Skin epidermis (tissue), 12 donors: ENCODE measurements around the gene RCVRN.
A peak's percentile ranks its signal among the peaks of the same experiment; 100 is the strongest.
"Not testable (repeated sequence)": the region's sequence is repeated elsewhere in the genome, so short reads cannot be mapped to it uniquely, and the experiment has no call there.

Experiments
- H3K27ac ChIP-seq, 21 experiments: fragments of 200-600 bp; sonication (generic) in 11 of 21; one replicate each; pipeline ENCODE4 v1.5.0; 2020; ENCODE audit warnings: mild to moderate bottlenecking in 3 of 21, inconsistent platforms in 2 of 21, moderate library complexity in 2 of 21
- H3K4me3 ChIP-seq, 7 experiments: fragments of 200-600 bp; sonication (generic) in 2 of 7; one replicate each; pipeline ENCODE4 v1.5.0; 2020; ENCODE audit warnings: inconsistent platforms in 2 of 7, mild to moderate bottlenecking in 2 of 7, moderate library complexity in 1 of 7

The RCVRN gene

GRCh38 chr17:9925457-9925856, 20.4 kb upstream of the RCVRN start:
- Histone ChIP-seq H3K27ac (peak overlapping the region in 3 of 21 experiments; percentile 13 to 54 (median 15)), H3K4me3 (no peak overlapping the region)

- Histone ChIP-seq H3K4me3 (no peak overlapping the region), H3K27ac (peak overlapping the region in 3 of 21 experiments; percentile 13 to 54 (median 19))
These were observed 19.7 kb upstream of the RCVRN start for GRCh38 chr17:9924735-9925191.

- no peak overlapping the region for H3K4me3 ChIP-seq
- no peak overlapping the region for H3K27ac ChIP-seq
These were observed 17.2 kb upstream of the RCVRN start for GRCh38 chr17:9922012-9922848.

GRCh38 chr17:9921216-9921615, 16.1 kb upstream of the RCVRN start:
- not testable (repeated sequence) for H3K27ac ChIP-seq, H3K4me3 ChIP-seq

GRCh38 chr17:9918804-9919352, 13.8 kb upstream of the RCVRN start:
- Histone ChIP-seq H3K4me3 (no peak overlapping the region), H3K27ac (no peak overlapping the region)

GRCh38 chr17:9918352-9918751, 13.3 kb upstream of the RCVRN start:
- H3K27ac ChIP-seq: no peak overlapping the region
- no peak overlapping the region for H3K4me3 ChIP-seq

GRCh38 chr17:9917801-9918200, 12.7 kb upstream of the RCVRN start:
- H3K27ac ChIP-seq: no peak overlapping the region
- H3K4me3 ChIP-seq: no peak overlapping the region

GRCh38 chr17:9917131-9917530, 12.1 kb upstream of the RCVRN start:
- no peak overlapping the region for H3K4me3 ChIP-seq
- no peak overlapping the region for H3K27ac ChIP-seq

GRCh38 chr17:9916108-9916507, 11.0 kb upstream of the RCVRN start:
- no peak overlapping the region for H3K4me3 ChIP-seq
- no peak overlapping the region for H3K27ac ChIP-seq

- Histone ChIP-seq H3K27ac (no peak overlapping the region), H3K4me3 (no peak overlapping the region)
These were observed 8.4 kb upstream of the RCVRN start for GRCh38 chr17:9913476-9913875.

GRCh38 chr17:9912121-9913099, 7.3 kb upstream of the RCVRN start:
- H3K4me3 ChIP-seq: no peak overlapping the region
- no peak overlapping the region for H3K27ac ChIP-seq

- no peak overlapping the region for H3K27ac ChIP-seq
- no peak overlapping the region for H3K4me3 ChIP-seq
These were observed 6.0 kb upstream of the RCVRN start for GRCh38 chr17:9911089-9911488.

GRCh38 chr17:9908649-9909042, 3.6 kb upstream of the RCVRN start:
- H3K4me3 ChIP-seq: no peak overlapping the region
- H3K27ac ChIP-seq: no peak overlapping the region

GRCh38 chr17:9907883-9908648, 3.0 kb upstream of the RCVRN start:
- no peak overlapping the region for H3K27ac ChIP-seq
- H3K4me3 ChIP-seq: no peak overlapping the region

GRCh38 chr17:9907131-9907530, 2.1 kb upstream of the RCVRN start:
- no peak overlapping the region for H3K4me3 ChIP-seq
- H3K27ac ChIP-seq: no peak overlapping the region

GRCh38 chr17:9906616-9907015, 1.5 kb upstream of the RCVRN start:
- no peak overlapping the region for H3K27ac ChIP-seq
- H3K4me3 ChIP-seq: no peak overlapping the region

GRCh38 chr17:9905902-9906301, 831 bp upstream of the RCVRN start:
- H3K27ac ChIP-seq: no peak overlapping the region

GRCh38 chr17:9904277-9905077, 594 bp downstream of the RCVRN start:
- no peak overlapping the region for H3K4me3 ChIP-seq
- no peak overlapping the region for H3K27ac ChIP-seq

More at GRCh38 chr17:9905902-9906301, 831 bp upstream of the RCVRN start:
- H3K4me3 ChIP-seq: no peak overlapping the region

- no peak overlapping the region for H3K4me3 ChIP-seq
- peak overlapping the region in 5 of 21 experiments; percentile 26 to 90 (median 76) for H3K27ac ChIP-seq
These were observed 3.0 kb downstream of the RCVRN start for GRCh38 chr17:9902120-9902519.
